Neural progenitor cell (in vitro differentiated cells): ENCODE results near the gene CA7.

Experiments
- EZH2phosphoT487 ChIP-seq: fragments of 200-600 bp; sonication (generic); IDR thresholded peaks from 2 replicates; pipeline ENCODE4 v1.6.1; 2017; ENCODE audit warnings: antibody characterized with exemption
- TF ChIP-seq, protein P1 (sequence below): fragments of 200-600 bp; sonication (generic); IDR thresholded peaks from 2 replicates; pipeline ENCODE4 v1.5.1; 2017; ENCODE audit warnings: antibody characterized with exemption, mild to moderate bottlenecking

GRCh38 chr16:66885491-66885890 is 41.3 kb downstream of the CA7 start:
- TF ChIP-seq, protein P1, sequence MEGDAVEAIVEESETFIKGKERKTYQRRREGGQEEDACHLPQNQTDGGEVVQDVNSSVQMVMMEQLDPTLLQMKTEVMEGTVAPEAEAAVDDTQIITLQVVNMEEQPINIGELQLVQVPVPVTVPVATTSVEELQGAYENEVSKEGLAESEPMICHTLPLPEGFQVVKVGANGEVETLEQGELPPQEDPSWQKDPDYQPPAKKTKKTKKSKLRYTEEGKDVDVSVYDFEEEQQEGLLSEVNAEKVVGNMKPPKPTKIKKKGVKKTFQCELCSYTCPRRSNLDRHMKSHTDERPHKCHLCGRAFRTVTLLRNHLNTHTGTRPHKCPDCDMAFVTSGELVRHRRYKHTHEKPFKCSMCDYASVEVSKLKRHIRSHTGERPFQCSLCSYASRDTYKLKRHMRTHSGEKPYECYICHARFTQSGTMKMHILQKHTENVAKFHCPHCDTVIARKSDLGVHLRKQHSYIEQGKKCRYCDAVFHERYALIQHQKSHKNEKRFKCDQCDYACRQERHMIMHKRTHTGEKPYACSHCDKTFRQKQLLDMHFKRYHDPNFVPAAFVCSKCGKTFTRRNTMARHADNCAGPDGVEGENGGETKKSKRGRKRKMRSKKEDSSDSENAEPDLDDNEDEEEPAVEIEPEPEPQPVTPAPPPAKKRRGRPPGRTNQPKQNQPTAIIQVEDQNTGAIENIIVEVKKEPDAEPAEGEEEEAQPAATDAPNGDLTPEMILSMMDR: no peak
- no peak for TF ChIP-seq EZH2phosphoT487
